GM11168 (cell line): ENCODE data around the gene KIAA0040.

Source experiments
- in situ Hi-C: fragments of 300-500 bp; cut with MboI; formaldehyde crosslinking; loops from one replicate; pipeline ENCODE4 v1.12.0; 2022; ENCODE audit warnings: low sequenced_read_pairs; ENCODE audit not compliant: unreplicated experiment

Gene KIAA0040

DNA sequence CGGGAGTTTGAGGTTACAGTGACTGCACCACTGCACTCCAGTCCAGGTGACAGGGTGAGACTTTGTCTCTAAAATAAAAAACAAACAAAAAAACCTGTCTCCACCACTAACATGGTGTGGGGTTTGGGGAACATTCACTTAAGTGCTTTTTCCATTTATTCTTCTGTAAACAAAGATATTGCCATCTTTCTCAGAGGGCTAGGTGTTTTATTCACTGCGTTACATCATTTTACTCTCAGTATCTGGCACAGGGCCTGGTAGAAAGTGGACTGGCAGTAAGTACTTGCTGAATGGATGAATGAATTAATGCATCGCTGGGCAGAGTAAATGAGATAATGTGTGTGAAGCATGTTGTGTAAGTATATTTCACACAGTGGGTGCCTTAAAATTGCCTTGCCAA lies 20.1 kb downstream of the KIAA0040 start:
- in situ Hi-C loops, result no loop called here

DNA sequence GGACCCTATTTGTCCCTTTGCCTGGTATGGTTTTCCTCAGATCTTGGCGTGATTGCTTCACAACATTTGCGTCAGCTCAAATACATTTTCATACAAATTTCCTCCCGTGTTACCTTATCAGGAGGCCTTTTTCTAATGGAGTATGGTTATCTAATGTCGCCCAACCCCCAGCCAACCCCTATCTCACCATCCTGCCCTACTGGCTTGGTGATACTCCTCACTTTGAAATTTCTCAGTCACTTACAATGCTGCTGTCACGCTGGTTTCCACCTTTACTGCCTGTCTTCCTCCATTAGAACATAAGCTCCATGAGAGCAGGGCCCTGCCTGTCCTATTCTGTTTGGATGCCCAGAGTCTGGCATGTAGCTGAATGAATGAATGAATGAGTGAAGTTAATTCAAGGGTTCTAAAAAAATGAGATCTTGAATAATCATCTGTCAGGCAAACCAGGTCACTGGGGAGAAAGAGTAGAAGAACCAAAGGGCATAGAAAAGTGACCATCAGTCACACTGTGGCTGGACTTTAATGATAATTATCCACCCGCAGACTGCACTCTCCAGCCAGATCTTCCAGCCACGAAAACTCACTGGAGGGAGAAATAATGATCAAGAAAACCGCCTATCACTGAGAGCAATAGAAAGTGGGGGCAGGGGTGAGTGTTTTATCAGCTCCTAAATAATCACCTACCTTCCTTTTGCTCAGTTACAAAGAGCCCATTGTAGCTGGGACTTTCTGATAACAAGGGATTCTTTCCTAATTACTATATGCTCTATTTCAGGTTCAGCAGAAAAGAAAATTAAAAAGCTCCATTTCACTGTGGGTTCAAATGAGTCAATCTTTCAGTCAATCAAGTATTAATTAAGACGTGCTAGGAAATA lies 21.3 kb downstream of the KIAA0040 start:
- in situ Hi-C loops, result no loop called here

DNA sequence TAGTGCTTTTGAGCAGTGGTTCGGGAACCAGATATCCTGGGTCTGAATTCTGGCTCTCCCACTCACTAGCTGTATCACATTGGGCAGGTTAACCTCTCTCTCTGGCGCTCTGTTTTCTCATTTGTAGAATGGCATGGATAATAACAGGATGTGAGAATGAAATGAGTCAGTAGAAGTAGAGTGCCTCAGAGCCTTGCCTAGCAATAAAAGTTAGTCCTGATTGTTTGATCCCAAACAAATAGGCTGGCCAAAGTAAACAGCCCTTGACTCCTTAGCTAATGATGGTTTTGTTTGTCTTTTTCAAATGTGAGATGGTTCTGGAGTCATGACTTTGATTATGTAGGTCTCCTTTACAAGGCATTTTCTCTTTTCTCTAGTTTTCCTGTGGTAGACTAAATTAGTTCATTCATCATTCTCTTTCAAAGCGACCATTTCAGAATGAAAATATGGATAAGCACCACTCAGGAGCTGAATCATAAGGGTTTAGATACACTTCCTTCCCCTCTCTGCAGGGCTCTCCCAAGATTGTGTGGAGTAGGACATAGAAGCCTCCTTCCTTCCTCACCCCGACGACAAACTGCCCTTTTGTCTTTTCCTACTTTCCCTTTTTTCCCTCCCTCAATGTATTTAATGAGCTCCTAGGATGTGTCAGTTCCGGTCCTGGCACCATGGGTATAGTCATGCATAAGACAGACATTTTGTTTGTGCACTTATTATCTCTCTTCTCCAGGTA lies 23.1 kb downstream of the KIAA0040 start:
- in situ Hi-C loops, result no loop called here

DNA sequence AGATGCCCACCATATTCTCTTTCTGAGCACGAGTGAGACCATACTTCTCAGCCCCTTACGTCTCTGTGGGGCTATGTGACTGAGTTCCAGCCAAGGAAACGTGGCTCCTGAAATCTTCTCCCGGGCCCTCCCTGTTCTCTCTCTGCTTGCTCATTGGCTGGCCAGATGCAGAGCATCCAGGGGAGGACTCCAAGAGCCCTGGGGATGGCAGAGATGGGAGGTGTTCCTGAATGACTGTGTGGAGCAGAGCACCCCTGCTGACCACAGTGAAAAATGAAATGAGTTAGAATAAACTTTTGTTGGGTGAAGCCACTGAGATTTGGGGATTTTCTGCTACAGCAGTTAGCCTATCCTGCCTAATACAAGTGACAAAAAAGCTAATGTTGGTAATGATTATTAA lies 23.8 kb downstream of the KIAA0040 start:
- in situ Hi-C loops, result no loop called here

DNA sequence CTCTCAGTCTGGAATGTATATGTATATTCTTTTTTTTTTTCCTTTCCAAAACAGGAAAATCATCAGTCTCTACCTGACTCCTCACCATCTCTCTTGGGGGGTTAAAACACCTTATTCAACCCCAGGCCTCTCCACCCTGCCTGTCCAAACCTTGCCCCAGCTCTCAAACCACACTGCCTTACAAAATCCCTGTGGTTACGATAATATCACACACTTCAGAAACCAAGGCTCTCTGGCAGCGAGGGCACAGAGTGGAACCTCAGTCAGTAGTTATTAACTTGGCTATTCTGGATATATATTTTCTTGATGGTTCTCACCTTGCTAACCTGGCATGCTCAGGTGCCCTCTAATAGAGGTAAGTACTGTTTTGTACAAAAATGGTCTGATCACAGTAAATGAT lies 24.7 kb downstream of the KIAA0040 start:
- in situ Hi-C loops, result no loop called here

DNA sequence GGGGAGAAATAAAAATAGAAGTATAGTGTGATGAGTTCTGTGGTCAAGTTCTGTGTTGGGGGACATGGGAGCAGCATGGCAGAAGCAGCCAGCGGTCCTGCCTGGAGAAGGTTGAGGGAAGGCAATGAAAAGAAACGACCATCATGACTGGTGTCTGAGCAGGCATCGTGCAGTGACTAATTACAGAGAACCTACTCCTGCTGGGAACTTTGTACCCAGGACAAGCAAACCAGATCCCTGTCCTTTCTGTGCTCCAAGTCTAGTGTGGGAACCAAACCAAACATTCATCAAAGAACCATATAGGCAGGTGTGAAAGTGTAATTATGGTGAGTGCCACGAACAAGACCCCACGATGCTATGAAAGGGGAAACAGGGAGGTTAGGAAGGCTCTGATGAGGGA lies 25.8 kb downstream of the KIAA0040 start:
- in situ Hi-C loops, result no loop called here

- in situ Hi-C loops, result no loop called here
These were observed 27.8 kb downstream of the KIAA0040 start for GRCh38 chr1:175164751-175165150.

- in situ Hi-C loops, result no loop called here
These were observed 28.9 kb downstream of the KIAA0040 start for GRCh38 chr1:175163702-175164101.

- in situ Hi-C loops, result no loop called here
These were observed 29.6 kb downstream of the KIAA0040 start for GRCh38 chr1:175162955-175163354.

DNA sequence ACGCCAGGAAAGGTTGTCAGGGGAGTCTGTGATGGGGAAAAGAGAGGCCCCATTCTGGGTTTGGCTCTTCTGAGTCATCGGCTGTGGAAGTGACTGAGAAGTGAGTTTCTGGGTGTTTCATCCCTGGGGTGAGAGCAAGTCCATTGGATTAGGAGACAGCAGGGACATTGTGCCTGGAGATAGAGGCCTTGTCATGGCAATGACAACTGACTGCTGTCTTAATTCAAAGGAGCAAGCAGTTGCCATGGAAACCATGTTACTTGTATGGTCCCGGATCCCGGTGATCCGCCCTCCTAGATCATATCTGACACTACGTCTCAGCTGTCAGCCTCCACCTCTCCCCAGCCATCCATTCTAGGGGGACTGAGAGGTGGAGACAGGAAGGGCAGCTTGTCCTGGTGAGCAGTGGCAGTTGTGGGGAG lies 34.4 kb downstream of the KIAA0040 start:
- in situ Hi-C loops, result no loop called here

- in situ Hi-C loops, result no loop called here
These were observed 35.4 kb downstream of the KIAA0040 start for GRCh38 chr1:175157200-175157599.

DNA sequence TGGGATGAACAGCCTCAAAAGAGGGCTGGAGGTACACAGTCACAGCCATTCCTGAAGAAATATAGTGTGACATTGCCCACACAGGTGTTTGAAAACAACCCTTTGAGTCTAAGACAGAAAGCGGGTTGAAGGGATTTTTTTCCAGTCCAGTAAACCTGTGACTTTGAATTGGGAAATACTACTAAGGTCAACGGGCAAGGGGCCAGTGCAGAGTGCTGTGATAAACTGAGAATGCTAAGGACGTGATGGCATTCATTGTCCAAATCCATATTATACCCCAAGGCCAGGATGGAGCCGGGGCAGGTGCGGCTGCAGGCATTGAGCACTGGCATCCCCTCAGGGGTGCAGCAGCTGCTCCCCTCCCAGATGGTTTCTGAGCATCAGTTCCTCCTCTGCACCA lies 36.6 kb downstream of the KIAA0040 start:
- in situ Hi-C loops, result no loop called here

GRCh38 chr1:175155473-175155856 lies 37.1 kb downstream of the KIAA0040 start:
- in situ Hi-C loops, result no loop called here

GRCh38 chr1:175154629-175155472 lies 37.7 kb downstream of the KIAA0040 start:
- in situ Hi-C loops, result no loop called here

GRCh38 chr1:175152006-175152652 lies 40.4 kb downstream of the KIAA0040 start:
- in situ Hi-C loops, result no loop called here

DNA sequence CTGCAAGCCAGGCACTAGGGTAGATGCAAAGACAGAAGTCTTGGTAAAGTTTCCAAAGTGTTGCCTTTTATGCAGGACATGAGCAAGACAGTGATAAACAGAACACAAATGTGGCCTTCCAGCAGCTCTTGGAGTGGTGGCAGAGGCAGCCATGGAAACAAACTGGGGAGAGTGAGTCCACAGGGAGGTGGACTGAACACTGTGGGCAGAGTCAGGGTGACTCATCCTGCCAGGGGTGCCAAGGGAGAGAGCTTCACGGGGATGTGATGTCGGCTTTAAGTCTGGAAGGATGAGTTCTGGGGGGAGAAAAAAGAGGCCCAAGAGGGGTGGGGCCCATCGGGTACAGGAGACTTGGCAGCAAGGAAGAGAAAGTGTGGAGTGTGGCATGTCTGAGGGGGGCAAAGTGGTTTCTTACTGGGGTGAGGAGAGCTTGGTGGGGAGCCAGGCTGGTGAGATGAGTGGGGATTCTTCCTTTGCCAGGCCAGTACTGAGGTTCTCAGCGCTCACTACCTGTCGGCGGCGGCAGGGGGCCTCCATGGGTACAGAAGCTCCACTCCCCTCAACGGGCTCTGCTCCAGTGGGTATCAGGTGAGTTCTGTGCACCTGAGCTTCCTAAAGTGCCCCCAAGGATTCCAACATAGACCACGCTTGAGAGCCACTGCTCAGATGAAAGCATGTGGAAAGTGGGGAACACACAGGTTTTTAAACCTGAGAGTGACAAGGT lies 41.8 kb downstream of the KIAA0040 start:
- in situ Hi-C loops, result no loop called here

- in situ Hi-C loops, result loop anchor here (5.0 to 25.0 kb wide), 2 partner anchors 174 to 386 kb away; no protein-coding TSS in a partner anchor
These were observed 44.5 kb downstream of the KIAA0040 start for GRCh38 chr1:175148068-175148467.

GRCh38 chr1:175147569-175147968 lies 45.0 kb downstream of the KIAA0040 start:
- in situ Hi-C loops, result loop anchor here (5.0 to 25.0 kb wide), 2 partner anchors 175 to 385 kb away; no protein-coding TSS in a partner anchor

DNA sequence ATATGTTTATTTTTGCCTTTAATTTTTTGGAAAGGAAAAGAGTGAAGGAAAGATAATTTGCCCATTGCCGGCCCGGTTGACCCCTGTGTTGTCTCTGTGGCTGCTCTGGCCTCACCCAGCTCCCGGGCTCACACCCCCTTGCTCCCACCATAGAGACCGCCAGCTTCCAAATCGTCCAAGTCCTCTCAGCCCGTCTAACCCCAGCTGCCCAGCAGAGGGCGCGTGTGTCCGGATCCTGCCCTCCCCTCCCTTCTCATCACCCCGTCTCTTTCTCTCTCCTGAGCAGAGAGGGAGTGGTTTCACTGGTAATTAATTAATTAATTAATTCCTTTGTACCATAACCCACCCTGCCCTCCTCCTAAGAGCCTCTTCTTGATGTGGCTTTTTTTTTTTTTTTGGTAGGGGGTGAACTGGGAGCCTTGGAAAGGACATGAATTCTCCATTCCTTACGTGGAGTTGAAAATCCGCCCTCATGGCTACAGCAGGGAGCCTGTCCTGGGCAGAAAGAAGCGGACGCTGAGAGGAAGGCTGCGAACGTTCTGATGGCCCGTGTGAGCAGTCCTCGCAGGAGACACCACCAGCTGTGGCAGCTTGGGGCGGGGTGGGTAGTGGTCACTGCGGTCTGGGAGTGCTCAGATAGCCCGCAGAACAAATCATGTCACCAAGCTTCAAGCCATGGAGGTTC lies 45.9 kb downstream of the KIAA0040 start:
- in situ Hi-C loops, result loop anchor here (5.0 to 25.0 kb wide), 2 partner anchors 176 to 384 kb away; no protein-coding TSS in a partner anchor
